Brain microvascular endothelial cell (primary cell): ENCODE data around the gene BBS2.

ENCODE experiments used
- DNase-seq: peaks from one replicate; pipeline ENCODE4 v3.0.0-alpha.2; 2020
- H3K27ac ChIP-seq: fragments of 250-450 bp; sonication (Bioruptor Pico); 2 replicates; pipeline ENCODE4 v1.5.1; 2020; ENCODE audit warnings: mild to moderate bottlenecking, moderate library complexity
- H3K27me3 ChIP-seq: fragments of 250-450 bp; sonication (Bioruptor Pico); replicated peaks from 2 replicates; pipeline ENCODE4 v1.5.1; 2020; ENCODE audit warnings: mild to moderate bottlenecking
- H3K36me3 ChIP-seq: fragments of 250-450 bp; sonication (Bioruptor Pico); replicated peaks from 2 replicates; pipeline ENCODE4 v1.5.1; 2020; ENCODE audit warnings: mild to moderate bottlenecking
- H3K4me3 ChIP-seq: 2 replicates; pipeline ENCODE4 v1.5.1; 2011; ENCODE audit warnings: low read depth, mild to moderate bottlenecking, control low read depth, low read length, moderate library complexity
- in situ Hi-C: cut with HindIII; loops from 2 replicates; pipeline ENCODE4 v1.10.0; 2017; ENCODE audit warnings: low sequenced_read_pairs, low pct_ligation_motif_present
- TF ChIP-seq, protein P1 (sequence below): IDR thresholded peaks from 2 replicates; pipeline ENCODE4 v1.5.1; 2011; ENCODE audit warnings: low read depth, mild to moderate bottlenecking, moderate library complexity, low read length, control low read depth, inconsistent platforms; ENCODE audit errors: missing control alignments

The BBS2 gene

DNA sequence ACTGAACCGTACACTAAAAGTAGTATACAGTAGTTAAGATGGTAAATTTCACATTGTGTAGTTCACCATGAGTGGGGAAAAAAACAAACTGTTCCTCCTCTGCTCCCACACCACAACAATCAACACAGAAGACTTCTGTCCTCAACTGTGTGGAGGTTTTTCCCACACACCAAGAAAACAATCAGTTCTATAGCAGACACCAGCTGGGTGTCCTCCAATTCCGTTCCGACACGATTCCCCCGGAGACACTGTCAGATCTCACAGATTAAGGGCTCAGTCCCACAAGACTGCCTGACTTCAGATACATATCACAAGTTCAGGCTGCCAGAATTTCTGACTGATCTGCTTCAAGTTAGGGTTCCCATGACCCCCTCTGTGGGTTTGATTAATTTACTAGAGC is 31.8 kb downstream of the BBS2 start:
- TF ChIP-seq, protein P1, sequence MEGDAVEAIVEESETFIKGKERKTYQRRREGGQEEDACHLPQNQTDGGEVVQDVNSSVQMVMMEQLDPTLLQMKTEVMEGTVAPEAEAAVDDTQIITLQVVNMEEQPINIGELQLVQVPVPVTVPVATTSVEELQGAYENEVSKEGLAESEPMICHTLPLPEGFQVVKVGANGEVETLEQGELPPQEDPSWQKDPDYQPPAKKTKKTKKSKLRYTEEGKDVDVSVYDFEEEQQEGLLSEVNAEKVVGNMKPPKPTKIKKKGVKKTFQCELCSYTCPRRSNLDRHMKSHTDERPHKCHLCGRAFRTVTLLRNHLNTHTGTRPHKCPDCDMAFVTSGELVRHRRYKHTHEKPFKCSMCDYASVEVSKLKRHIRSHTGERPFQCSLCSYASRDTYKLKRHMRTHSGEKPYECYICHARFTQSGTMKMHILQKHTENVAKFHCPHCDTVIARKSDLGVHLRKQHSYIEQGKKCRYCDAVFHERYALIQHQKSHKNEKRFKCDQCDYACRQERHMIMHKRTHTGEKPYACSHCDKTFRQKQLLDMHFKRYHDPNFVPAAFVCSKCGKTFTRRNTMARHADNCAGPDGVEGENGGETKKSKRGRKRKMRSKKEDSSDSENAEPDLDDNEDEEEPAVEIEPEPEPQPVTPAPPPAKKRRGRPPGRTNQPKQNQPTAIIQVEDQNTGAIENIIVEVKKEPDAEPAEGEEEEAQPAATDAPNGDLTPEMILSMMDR, result no peak
- in situ Hi-C loops, result no loop called here
- Histone ChIP-seq H3K27ac (no peak overlapping the region), H3K4me3 (no peak overlapping the region), H3K36me3 (peaks cover 3% of the 10 kb centered on the region), H3K27me3 (no peaks in the 10 kb centered on the region)
- no peak for DNase-seq

DNA sequence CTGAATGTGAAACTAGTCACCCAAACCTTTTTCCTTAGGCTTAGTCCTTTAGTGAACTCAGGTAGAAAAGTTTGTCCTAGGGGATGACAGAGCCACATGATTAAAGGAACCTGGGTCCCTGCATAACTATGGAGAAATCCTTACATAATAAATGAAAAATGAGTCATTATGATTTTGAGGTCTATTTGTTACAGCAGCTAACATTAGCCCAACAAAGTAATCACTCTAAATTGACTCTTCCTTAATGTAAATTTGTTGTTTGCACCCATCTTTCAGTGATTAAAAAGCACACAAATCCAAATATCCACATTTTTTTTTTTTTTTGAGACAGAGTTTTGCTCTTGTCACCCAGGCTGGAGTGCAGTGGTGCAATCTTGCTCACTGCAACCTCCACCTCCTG is 36.4 kb downstream of the BBS2 start:
- in situ Hi-C loops, result no loop called here
- no peak overlapping the region for H3K4me3 ChIP-seq

DNA sequence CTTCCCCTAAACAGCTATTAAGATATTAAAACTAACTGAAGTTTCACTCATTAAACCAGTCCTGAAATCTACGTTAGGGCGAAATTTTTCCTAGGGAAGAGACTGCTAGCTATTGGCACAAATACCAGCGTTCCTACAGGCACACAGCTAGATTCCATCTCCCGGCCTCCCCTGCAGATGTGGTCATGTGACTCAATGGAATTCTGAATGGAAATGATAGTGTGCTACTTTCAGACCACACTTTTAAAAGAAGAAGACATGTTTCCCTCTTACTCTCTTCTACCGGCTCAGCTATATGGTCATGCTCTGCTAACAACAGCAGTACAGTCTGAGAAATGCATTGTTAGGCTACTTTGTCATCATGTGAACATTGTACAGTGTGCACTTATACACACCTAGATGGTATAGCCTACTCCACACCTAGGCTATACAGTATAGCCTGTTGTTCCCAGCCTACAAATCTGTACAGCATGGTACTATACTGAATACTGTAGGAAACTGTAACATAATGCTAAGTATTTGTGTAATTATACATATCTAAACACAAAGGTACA is 37.1 kb downstream of the BBS2 start:
- no peak overlapping the region for H3K27ac ChIP-seq

More for the DNA sequence above, 36.4 kb downstream of the BBS2 start:
- TF ChIP-seq, protein P1, result no peak
- Histone ChIP-seq H3K27me3 (no peaks in the 10 kb centered on the region), H3K36me3 (peaks cover 19% of the 10 kb centered on the region), H3K27ac (no peak overlapping the region)
- DNase-seq, result no peak

DNA sequence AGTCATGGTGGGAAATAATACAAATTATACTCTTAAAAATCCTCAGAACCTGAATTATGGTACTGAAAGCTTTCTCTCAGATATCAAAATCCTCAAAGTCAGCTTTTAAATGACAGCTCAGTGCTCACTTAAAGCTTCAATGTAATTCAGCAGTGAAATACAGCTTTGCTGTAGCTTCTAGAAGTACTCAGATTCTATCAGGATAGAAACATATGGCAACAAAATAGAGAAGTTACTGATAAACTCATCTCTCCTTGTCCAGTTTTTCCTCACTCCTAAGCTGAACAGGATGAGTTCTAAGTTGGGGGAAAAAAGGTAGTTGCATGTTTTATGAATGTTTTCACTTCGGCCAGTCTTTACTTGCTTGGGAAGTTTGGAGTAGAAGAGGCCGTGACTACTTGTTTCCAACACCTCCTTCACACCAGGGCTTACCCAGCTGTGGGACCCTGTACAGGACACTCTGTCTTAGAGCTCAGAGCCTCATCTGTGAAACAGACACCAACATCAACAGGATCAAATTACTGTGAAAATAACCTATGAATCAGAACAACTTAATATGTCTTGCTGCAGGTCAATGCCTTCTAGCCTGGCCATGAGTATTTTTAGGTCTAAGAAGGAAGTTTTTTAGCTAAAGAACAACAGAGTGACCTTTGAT is 38.2 kb downstream of the BBS2 start:
- TF ChIP-seq, protein P1, result no peak
- H3K36me3 ChIP-seq, result peaks cover 27% of the 10 kb centered on the region
- peak; percentile 12 for DNase-seq
- H3K4me3 ChIP-seq, result no peak overlapping the region
- H3K27me3 ChIP-seq, result no peaks in the 10 kb centered on the region
- in situ Hi-C loops, result no loop called here
- no peak overlapping the region for H3K27ac ChIP-seq

More for the DNA sequence above, 37.1 kb downstream of the BBS2 start:
- peaks cover 22% of the 10 kb centered on the region for H3K36me3 ChIP-seq
- H3K4me3 ChIP-seq, result no peak overlapping the region
- no peaks in the 10 kb centered on the region for H3K27me3 ChIP-seq
- no peak for DNase-seq
- TF ChIP-seq, protein P1, result no peak
- in situ Hi-C loops, result no loop called here

DNA sequence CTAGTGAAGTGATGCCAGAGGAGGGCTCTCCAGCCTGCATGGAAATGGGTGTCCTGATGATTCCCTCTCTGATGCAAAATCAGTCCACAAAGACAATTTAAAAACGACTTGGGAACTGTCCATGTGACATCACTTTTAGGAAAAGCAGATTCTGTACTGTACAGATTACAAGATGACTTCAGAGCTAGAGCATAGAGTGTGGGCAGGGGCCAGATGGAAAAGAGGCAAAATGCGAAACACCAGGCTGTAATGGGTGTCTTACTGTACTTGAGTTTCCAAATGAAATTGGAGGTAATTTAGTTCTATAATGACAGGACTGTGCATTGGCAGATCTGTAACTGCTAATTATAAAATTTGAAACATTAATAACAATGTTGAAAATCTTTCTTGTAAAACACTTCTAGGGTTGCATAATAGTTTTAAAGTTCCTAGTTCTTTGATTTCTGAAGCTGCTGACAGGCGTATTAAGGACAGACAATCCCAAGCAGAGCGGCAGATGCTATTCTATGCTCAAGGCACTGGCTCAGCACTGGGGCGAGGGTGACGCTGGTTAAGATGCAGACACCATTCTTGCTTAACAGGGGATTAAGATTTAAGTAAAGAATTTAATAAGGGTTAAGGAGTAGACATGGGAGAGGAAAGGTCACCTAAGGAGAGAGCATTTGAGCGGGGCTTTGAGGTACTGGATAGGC is 38.9 kb downstream of the BBS2 start:
- Histone ChIP-seq H3K36me3 (peaks cover 34% of the 10 kb centered on the region), H3K27me3 (no peaks in the 10 kb centered on the region), H3K4me3 (no peak overlapping the region), H3K27ac (no peak overlapping the region)
- no peak for DNase-seq
- TF ChIP-seq, protein P1, result no peak
- in situ Hi-C loops, result no loop called here
